HL-60 (cell line): ENCODE measurements around the gene ZNF334.

ENCODE experiments used
- DNase-seq, 2 experiments: peaks; one replicate each; pipeline ENCODE4 v3.0.0-alpha.2; 2010 to 2020; ENCODE audit warnings: low read depth in 1 of 2, low spot score in 1 of 2
- H3K27ac ChIP-seq: fragments of 250-450 bp; sonication (Bioruptor Pico); replicated peaks from 2 replicates; pipeline ENCODE4 v1.5.1; 2020; ENCODE audit warnings: mild to moderate bottlenecking, moderate library complexity
- H3K27me3 ChIP-seq: fragments of 250-450 bp; sonication (Bioruptor Pico); 2 replicates; pipeline ENCODE4 v1.5.1; 2021; ENCODE audit warnings: mild to moderate bottlenecking, moderate library complexity; ENCODE audit not compliant: insufficient read depth, poor library complexity, severe bottlenecking
- H3K4me3 ChIP-seq: replicated peaks from 2 replicates; pipeline ENCODE4 v1.5.1; 2011; ENCODE audit warnings: mild to moderate bottlenecking, control low read depth, low read length; ENCODE audit not compliant: insufficient read depth
- GABPA ChIP-seq: IDR thresholded peaks from 2 replicates; pipeline ENCODE4 v1.6.1; 2012; ENCODE audit warnings: low read depth
- POLR2AphosphoS5 ChIP-seq: IDR thresholded peaks from 2 replicates; pipeline ENCODE4 v1.6.1; 2012; ENCODE audit warnings: low read depth
- SPI1 ChIP-seq: IDR thresholded peaks from 2 replicates; pipeline ENCODE4 v1.6.1; 2012; ENCODE audit warnings: low read depth, mild to moderate bottlenecking, borderline replicate concordance
- TF ChIP-seq, protein P1 (sequence below): IDR thresholded peaks from one replicate; pipeline ENCODE4 v1.5.1; 2011; ENCODE audit warnings: low read length, control low read depth, inconsistent platforms; ENCODE audit not compliant: insufficient read depth
- TF ChIP-seq, protein P2 (sequence below): IDR thresholded peaks from 2 replicates; pipeline ENCODE4 v1.6.1; 2012; ENCODE audit warnings: low read depth; ENCODE audit not compliant: insufficient replicate concordance

ZNF334 gene

DNA sequence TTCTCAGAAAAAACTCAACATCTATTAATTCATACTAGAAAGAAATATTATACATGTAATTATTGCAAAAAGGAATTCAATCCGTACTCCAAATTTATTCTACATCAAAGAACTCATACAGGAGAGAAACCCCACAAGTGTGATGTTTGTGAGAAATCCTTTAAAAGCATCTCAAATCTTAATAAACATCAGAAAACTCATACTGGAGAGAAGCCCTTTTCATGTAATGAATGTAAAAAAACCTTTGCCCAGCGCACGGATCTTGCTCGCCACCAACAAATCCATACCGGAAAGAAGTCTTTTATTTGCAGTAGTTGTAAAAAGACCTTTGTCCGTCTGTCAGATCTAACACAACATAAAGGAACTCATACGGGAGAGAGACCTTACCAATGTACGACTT is 22.0 kb downstream of the ZNF334 start:
- TF ChIP-seq SPI1 (no peak), POLR2AphosphoS5 (no peak), GABPA (no peak)
- TF ChIP-seq, protein P1, sequence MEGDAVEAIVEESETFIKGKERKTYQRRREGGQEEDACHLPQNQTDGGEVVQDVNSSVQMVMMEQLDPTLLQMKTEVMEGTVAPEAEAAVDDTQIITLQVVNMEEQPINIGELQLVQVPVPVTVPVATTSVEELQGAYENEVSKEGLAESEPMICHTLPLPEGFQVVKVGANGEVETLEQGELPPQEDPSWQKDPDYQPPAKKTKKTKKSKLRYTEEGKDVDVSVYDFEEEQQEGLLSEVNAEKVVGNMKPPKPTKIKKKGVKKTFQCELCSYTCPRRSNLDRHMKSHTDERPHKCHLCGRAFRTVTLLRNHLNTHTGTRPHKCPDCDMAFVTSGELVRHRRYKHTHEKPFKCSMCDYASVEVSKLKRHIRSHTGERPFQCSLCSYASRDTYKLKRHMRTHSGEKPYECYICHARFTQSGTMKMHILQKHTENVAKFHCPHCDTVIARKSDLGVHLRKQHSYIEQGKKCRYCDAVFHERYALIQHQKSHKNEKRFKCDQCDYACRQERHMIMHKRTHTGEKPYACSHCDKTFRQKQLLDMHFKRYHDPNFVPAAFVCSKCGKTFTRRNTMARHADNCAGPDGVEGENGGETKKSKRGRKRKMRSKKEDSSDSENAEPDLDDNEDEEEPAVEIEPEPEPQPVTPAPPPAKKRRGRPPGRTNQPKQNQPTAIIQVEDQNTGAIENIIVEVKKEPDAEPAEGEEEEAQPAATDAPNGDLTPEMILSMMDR: no peak
- TF ChIP-seq, protein P2, sequence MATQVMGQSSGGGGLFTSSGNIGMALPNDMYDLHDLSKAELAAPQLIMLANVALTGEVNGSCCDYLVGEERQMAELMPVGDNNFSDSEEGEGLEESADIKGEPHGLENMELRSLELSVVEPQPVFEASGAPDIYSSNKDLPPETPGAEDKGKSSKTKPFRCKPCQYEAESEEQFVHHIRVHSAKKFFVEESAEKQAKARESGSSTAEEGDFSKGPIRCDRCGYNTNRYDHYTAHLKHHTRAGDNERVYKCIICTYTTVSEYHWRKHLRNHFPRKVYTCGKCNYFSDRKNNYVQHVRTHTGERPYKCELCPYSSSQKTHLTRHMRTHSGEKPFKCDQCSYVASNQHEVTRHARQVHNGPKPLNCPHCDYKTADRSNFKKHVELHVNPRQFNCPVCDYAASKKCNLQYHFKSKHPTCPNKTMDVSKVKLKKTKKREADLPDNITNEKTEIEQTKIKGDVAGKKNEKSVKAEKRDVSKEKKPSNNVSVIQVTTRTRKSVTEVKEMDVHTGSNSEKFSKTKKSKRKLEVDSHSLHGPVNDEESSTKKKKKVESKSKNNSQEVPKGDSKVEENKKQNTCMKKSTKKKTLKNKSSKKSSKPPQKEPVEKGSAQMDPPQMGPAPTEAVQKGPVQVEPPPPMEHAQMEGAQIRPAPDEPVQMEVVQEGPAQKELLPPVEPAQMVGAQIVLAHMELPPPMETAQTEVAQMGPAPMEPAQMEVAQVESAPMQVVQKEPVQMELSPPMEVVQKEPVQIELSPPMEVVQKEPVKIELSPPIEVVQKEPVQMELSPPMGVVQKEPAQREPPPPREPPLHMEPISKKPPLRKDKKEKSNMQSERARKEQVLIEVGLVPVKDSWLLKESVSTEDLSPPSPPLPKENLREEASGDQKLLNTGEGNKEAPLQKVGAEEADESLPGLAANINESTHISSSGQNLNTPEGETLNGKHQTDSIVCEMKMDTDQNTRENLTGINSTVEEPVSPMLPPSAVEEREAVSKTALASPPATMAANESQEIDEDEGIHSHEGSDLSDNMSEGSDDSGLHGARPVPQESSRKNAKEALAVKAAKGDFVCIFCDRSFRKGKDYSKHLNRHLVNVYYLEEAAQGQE: no peak
- Histone ChIP-seq H3K27ac (no peak overlapping the region), H3K27me3 (no peaks in the 10 kb centered on the region), H3K4me3 (no peak overlapping the region)
- DNase-seq: no peak

DNA sequence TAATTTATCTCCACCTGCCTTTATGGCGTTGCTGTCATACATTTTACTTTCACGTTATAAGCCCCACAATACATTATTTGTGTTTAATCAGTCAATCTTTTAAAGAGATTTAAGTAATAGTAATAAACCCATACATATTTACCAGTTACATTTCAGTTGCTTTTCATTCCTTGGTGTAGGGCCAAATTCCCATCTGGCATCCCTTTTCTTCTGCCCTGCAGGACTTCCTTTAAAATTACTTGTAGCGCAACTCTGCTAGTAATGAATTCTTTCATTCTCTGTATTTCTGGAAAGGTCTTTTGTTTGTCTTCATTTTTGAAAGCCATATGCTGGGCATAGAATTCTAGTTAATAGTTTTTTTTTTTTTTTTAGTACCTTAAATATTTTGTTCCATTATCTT is 24.9 kb downstream of the ZNF334 start:
- TF ChIP-seq, protein P2: no peak
- no peak for TF ChIP-seq GABPA
- TF ChIP-seq, protein P1: no peak
- TF ChIP-seq POLR2AphosphoS5: no peak
- TF ChIP-seq SPI1: no peak
- no peak overlapping the region for H3K27ac ChIP-seq
- H3K4me3 ChIP-seq: no peak overlapping the region
- no peak for DNase-seq
- no peaks in the 10 kb centered on the region for H3K27me3 ChIP-seq

DNA sequence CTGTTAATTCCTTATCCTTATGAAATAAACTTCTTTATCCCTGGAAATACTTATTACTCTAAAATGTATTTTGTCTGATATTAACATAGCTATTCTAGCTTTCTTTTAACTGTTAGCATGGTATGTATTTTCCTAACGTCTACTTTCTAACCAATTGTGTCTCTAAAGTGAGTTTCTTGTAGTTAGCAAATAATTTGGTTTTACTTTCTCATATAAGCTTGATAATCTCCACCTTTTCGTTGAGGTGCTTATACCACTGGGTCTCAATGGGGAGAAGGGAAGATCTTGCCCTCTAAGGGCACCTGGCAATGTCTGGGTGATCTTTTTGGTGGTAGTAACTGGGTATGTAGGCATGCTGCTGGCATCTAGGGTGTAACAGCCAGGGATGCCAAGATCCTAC is 25.7 kb downstream of the ZNF334 start:
- Histone ChIP-seq H3K4me3 (no peak overlapping the region), H3K27ac (no peak overlapping the region), H3K27me3 (no peaks in the 10 kb centered on the region)
- DNase-seq: no peak
- TF ChIP-seq, protein P2: no peak
- TF ChIP-seq GABPA (no peak), POLR2AphosphoS5 (no peak), SPI1 (no peak)
- TF ChIP-seq, protein P1: no peak
